KMS-11 (cell line): ENCODE results near the gene GDF9.

Experiments
- H2AFZ ChIP-seq: fragments of 200-600 bp; sonication (generic); 2 replicates; pipeline ENCODE4 v1.6.1; 2016; ENCODE audit warnings: antibody characterized with exemption, mixed run types, low read depth
- H3K27ac ChIP-seq: fragments of 200-600 bp; sonication (generic); 2 replicates; pipeline ENCODE4 v1.6.1; 2016; ENCODE audit warnings: mild to moderate bottlenecking, mixed run types
- H3K27me3 ChIP-seq: fragments of 200-600 bp; sonication (generic); 2 replicates; pipeline ENCODE4 v1.6.1; 2017; ENCODE audit warnings: mild to moderate bottlenecking, low read depth, mixed run types, moderate library complexity; ENCODE audit not compliant: insufficient read depth
- H3K36me3 ChIP-seq: fragments of 200-600 bp; sonication (generic); 2 replicates; pipeline ENCODE4 v1.6.1; 2017; ENCODE audit warnings: mild to moderate bottlenecking, mixed run types; ENCODE audit not compliant: insufficient read depth
- H3K4me1 ChIP-seq: fragments of 200-600 bp; sonication (generic); 2 replicates; pipeline ENCODE4 v1.6.1; 2016; ENCODE audit warnings: mild to moderate bottlenecking, low read depth, mixed run types; ENCODE audit not compliant: poor library complexity, severe bottlenecking
- H3K4me2 ChIP-seq: fragments of 200-600 bp; sonication (generic); 2 replicates; pipeline ENCODE4 v1.7.0; 2016; ENCODE audit warnings: mild to moderate bottlenecking, mixed run types
- H3K4me3 ChIP-seq: fragments of 200-600 bp; sonication (generic); IDR thresholded peaks from 2 replicates; pipeline ENCODE4 v1.6.1; 2017; ENCODE audit warnings: low read depth, low read length, mixed read lengths; ENCODE audit not compliant: insufficient read depth
- H3K79me2 ChIP-seq: fragments of 200-600 bp; sonication (generic); 2 replicates; pipeline ENCODE4 v1.6.1; 2016; ENCODE audit warnings: low read depth, mixed run types; ENCODE audit not compliant: insufficient read depth
- H3K9ac ChIP-seq: fragments of 200-600 bp; sonication (generic); 2 replicates; pipeline ENCODE4 v1.6.1; 2016; ENCODE audit warnings: mild to moderate bottlenecking, mixed run types
- H4K20me1 ChIP-seq: fragments of 200-600 bp; sonication (generic); 2 replicates; pipeline ENCODE4 v1.6.1; 2016; ENCODE audit warnings: mild to moderate bottlenecking, mixed run types; ENCODE audit not compliant: insufficient read depth
- CTCF ChIP-seq: fragments of 200-600 bp; sonication (generic); conservative IDR thresholded peaks from 2 replicates; pipeline ENCODE4 v1.6.1; 2017; ENCODE audit warnings: low read depth, mild to moderate bottlenecking, antibody characterized with exemption, low read length, moderate library complexity, mixed read lengths

The GDF9 gene

GRCh38 chr5:132866342-132867045 lies at the start of gene GDF9, which contains the start of gene UQCRQ:
Gene GDF9, minus strand, starts transcription at chr5:132866469. Its CDS starts 1,936 bp downstream, at chr5:132864533.
Gene UQCRQ, plus strand, starts transcription at chr5:132866642. Its CDS starts 240 bp downstream, at chr5:132866882.
- H2AFZ ChIP-seq, result peak within 1 kb of the TSS; percentile 80
- no peak for TF ChIP-seq CTCF
- H4K20me1 ChIP-seq, result no peaks in the 10 kb centered on the region
- H3K4me1 ChIP-seq, result peaks cover 18% of the 10 kb centered on the region
- H3K27me3 ChIP-seq, result no peaks in the 10 kb centered on the region
- no peaks in the 10 kb centered on the region; the same call in 1 of the 2 replicates for H3K36me3 ChIP-seq
- peak within 1 kb of the TSS; percentile 72 for H3K27ac ChIP-seq
- no peak within 1 kb of the TSS for H3K4me3 ChIP-seq
- H3K9ac ChIP-seq, result peak within 1 kb of the TSS; percentile 88
- peak within 1 kb of the TSS; percentile 81 for H3K4me2 ChIP-seq
- H3K79me2 ChIP-seq, result peaks cover 20% of the 10 kb centered on the region

GRCh38 chr5:132915681-132916080 lies 49.4 kb upstream of the GDF9 start:
- no peak overlapping the region for H3K9ac ChIP-seq
- no peaks in the 10 kb centered on the region for H3K36me3 ChIP-seq

GRCh38 chr5:132909702-132910101 lies 43.4 kb upstream of the GDF9 start:
- Histone ChIP-seq H3K79me2 (no peaks in the 10 kb centered on the region), H3K4me3 (no peak overlapping the region), H3K4me1 (no peaks in the 10 kb centered on the region), H3K4me2 (no peak overlapping the region), H3K36me3 (no peaks in the 10 kb centered on the region), H3K27me3 (no peaks in the 10 kb centered on the region), H3K27ac (no peak overlapping the region), H4K20me1 (no peaks in the 10 kb centered on the region), H2AFZ (no peak overlapping the region), H3K9ac (no peak overlapping the region)
- TF ChIP-seq CTCF, result no peak

More at GRCh38 chr5:132915681-132916080, 49.4 kb upstream of the GDF9 start:
- Histone ChIP-seq H3K4me3 (no peak overlapping the region), H2AFZ (no peak overlapping the region), H3K4me1 (no peaks in the 10 kb centered on the region), H3K27me3 (no peaks in the 10 kb centered on the region), H4K20me1 (no peaks in the 10 kb centered on the region), H3K4me2 (no peak overlapping the region), H3K27ac (no peak overlapping the region), H3K79me2 (no peaks in the 10 kb centered on the region)
- no peak for TF ChIP-seq CTCF

- Histone ChIP-seq H3K4me3 (no peak overlapping the region), H3K4me1 (no peaks in the 10 kb centered on the region), H2AFZ (no peak overlapping the region), H3K27me3 (no peaks in the 10 kb centered on the region), H3K9ac (no peak overlapping the region), H3K4me2 (no peak overlapping the region), H3K79me2 (no peaks in the 10 kb centered on the region), H3K36me3 (no peaks in the 10 kb centered on the region), H3K27ac (no peak overlapping the region), H4K20me1 (no peaks in the 10 kb centered on the region)
- no peak for TF ChIP-seq CTCF
These were observed 40.9 kb upstream of the GDF9 start for GRCh38 chr5:132907161-132907560.
